Omental fat pad (tissue), 4 donors: Measurements from ENCODE around the gene KCNE1. TPM values are rescaled to one million over a fixed set of nuclear protein-coding genes. Genes with fewer than 3 reads are reported as not detected.
"Not testable (repeated sequence)": the region's sequence is repeated elsewhere in the genome, so short reads cannot be mapped to it uniquely, and the experiment has no call there.

Experiments
- ATAC-seq: fragments of 150-250 bp; one replicate; pipeline ENCODE4 v1.9.1; 2016; ENCODE audit warnings: mild to moderate bottlenecking, moderate library complexity; ENCODE audit not compliant: low FRiP score
- DNase-seq: peaks from one replicate; pipeline ENCODE4 v3.0.0-alpha.2; 2019; ENCODE audit warnings: low spot score
- total RNA-seq, 4 donors: library from RNA; depleted of rRNA; stranded (reverse); fragments of >200 nt; gene quantifications; one replicate each; pipeline ENCODE4 v1.1.0, GENCODE V29; 2016
- TF ChIP-seq, protein P1 (sequence below), 3 donors: fragments of 450-650 bp; IDR thresholded peaks; one replicate each; pipeline ENCODE4 v1.5.1; 2016 to 2017; ENCODE audit warnings: antibody characterized with exemption in 3 of 3, mild to moderate bottlenecking in 3 of 3, moderate library complexity in 2 of 3

Gene KCNE1
- total RNA-seq, 4 donors from 2014 or later: 3.2 to 14.8 (median 12.1) TPM

DNA sequence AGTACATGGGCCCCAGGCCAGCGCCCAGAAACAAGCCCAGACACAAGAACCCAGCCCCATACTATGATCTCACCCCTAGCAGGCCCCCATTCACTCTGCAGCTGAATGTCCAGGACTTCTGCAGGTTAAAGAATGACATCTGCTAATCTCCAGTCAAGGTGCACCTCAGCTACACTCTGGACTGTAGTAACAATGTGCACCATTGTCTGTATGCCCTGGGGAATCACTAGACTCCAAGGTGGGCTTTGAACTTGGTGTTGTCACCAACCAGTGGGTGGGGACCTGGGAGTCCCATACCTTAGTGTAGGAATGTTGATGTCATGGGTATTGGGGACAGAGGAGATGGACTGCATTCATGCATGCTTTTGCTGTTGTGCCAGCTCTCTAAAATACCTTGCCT is 10.3 kb downstream of the KCNE1 start:
- TF ChIP-seq, protein P1, sequence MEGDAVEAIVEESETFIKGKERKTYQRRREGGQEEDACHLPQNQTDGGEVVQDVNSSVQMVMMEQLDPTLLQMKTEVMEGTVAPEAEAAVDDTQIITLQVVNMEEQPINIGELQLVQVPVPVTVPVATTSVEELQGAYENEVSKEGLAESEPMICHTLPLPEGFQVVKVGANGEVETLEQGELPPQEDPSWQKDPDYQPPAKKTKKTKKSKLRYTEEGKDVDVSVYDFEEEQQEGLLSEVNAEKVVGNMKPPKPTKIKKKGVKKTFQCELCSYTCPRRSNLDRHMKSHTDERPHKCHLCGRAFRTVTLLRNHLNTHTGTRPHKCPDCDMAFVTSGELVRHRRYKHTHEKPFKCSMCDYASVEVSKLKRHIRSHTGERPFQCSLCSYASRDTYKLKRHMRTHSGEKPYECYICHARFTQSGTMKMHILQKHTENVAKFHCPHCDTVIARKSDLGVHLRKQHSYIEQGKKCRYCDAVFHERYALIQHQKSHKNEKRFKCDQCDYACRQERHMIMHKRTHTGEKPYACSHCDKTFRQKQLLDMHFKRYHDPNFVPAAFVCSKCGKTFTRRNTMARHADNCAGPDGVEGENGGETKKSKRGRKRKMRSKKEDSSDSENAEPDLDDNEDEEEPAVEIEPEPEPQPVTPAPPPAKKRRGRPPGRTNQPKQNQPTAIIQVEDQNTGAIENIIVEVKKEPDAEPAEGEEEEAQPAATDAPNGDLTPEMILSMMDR (IDR thresholded peaks at IDR 0.05): no peak
- DNase-seq: no peak
- ATAC-seq: no peak

DNA sequence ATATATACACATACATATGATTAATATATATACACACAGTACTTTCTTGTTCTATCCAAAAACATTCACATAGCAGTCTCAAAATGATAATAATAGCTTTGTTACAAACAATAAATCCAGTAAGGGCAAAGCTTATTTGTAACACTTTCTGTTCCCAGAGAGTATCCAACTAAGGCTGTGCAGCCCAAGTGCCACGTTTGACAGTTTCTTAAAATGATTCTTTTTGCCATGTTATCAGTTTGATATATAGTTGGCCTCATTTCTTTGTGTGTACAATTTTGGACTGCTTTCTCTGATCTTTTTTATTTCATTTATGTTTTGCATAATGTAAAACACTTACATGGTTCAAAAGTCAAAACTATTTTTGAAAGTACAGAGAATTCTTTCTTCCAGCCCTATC is 11.8 kb downstream of the KCNE1 start:
- TF ChIP-seq, protein P1 (IDR thresholded peaks at IDR 0.05): no peak
- DNase-seq (no peak), ATAC-seq (no peak)

- no peak for ATAC-seq
- DNase-seq: no peak
- TF ChIP-seq, protein P1 (IDR thresholded peaks at IDR 0.05): no peak
Measured at GRCh38 chr21:34499116-34499515, 12.9 kb downstream of the KCNE1 start.

- DNase-seq (no peak), ATAC-seq (no peak)
- TF ChIP-seq, protein P1 (IDR thresholded peaks at IDR 0.05): no peak
Measured at GRCh38 chr21:34498623-34499022, 13.4 kb downstream of the KCNE1 start.

DNA sequence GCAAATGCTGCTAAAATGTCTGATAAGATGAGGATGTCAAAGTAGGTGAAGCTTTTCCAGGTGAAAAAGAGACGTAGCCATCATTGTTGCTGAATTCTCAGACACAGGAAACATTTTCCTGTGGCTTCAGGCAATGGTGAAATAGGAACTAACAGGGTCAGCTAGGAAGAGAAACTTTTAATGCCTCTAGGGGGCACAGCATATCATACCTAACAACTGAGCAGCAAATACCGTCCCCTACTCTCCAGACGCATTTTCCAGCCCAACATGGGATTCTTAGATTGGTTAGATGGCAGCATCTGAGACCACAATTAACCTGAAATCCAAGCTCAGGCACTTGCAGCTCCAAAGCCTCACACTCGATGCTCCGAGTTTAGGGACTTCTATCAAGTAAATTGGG is 28.2 kb downstream of the KCNE1 start:
- DNase-seq, ATAC-seq: not testable (repeated sequence)

DNA sequence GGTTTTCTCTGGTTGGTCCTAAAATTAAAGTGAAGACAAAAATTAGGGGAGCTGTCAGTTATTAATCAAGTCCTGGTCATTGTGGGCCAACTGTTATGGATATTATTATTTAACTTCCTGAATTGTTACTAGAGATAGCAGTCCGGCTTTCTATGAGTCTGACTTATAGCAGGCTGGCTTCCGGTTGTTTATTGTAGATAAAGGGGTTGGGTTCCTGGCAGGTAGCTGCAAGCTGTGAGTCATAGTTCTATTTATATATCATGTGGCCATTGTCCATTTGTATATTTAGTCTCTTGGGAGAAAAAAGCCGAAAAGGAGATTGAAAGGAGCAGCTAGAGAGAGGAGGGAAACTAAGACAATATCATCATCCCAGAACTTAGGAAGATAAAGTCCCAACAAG is 28.6 kb downstream of the KCNE1 start:
- ATAC-seq, DNase-seq: not testable (repeated sequence)

DNA sequence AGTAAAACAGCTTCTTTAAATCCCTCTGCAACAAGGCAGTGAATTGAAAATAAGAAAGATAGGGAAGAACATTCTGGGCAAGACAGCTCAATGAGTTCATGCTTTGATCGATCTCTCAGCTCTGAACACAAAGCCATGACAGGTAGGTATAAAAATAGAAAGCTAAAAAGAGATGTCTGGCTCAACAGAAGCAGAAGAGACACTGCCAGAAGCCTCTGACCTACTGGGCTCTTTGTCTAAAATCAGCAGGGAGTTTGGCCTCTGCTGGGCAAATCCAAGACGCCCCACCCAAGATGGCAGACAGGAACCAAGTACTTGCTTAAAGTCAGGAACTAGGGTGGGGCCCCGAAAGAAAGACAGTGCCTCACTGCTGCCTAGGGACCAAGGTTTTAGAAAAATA is 44.7 kb downstream of the KCNE1 start:
- ATAC-seq, DNase-seq: not testable (repeated sequence)

DNA sequence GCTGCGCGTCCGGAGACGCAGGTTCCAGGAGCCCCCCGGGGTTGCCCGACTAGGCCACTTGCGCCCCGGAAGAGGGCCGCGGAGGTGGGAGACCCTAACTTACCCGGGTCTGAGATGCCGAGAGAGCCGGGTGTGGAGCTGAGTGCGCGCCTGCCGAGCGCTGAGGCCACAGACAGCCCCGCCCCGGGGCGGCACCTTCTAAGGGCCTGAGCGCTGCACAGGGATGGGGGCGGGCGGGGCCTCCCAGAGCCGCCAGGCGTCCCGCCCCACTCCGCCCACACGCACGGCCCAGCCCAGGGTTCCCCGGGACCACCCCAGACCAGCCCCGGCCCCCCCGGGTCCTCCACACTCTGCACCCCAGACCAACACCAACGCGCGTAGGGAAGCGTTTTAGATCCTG is 52.6 kb downstream of the KCNE1 start:
- DNase-seq, ATAC-seq: not testable (repeated sequence)

- ATAC-seq, DNase-seq: not testable (repeated sequence)
Measured at GRCh38 chr21:34458266-34458665, 53.7 kb downstream of the KCNE1 start.

DNA sequence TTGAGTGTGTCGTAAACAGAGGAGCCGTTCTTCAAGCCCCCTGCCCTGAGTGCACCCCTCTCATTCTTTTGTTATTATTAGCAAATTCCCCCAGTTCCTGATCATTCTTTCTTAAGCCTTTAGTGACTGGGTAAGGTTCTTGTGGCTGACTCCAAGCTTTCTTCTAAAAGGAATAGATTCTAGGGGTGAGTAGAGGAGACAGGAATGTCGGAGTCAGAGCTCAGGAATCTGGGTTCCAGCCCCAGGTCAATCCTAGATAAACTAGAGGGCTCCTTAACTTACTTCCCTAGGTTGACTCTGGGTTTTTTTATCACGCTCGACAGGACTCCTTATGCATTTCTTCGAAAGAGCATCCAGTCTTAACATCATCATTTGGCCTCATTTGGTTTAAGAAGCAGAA is 55.8 kb downstream of the KCNE1 start:
- not testable (repeated sequence) for ATAC-seq, DNase-seq

DNA sequence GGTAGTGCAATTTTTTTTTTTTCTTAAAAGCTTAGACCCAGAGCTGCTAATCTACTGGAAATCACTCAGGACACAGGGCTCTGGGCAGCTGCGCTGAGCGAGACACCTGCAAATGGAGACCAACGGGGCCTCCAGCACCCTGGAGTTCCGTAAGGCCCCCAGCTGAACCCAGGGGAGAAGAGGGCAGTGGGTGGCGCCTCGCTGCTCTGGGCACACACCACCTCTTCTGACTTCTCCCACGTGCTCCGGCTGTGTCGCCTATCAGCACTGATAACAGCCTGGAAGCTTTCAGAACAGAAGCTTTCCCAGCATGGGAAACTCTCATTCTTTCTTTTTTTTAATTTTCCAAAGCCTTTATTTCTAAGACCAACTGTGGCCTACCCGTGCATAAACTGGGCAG is 56.4 kb downstream of the KCNE1 start:
- not testable (repeated sequence) for DNase-seq, ATAC-seq

DNA sequence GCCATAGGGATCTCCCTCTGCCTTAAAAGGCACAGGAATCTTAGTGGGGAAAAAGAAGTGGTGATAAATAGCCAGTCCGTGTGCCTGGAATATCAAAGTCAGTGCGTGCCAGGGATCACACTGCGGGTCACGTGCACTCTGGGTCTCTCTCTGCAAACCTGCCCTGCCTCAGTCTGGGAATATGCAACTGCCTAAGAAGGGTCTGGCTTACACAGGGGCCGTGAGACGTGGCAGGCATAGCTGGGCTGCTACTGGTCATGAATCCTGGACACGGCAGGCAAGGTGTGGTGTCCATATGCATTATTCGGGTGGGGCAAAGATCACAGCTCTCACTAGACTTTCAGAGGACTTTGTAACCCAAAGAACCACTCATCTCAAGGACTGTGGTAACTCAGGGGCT is 65.0 kb downstream of the KCNE1 start:
- not testable (repeated sequence) for DNase-seq, ATAC-seq

- DNase-seq, ATAC-seq: not testable (repeated sequence)
Measured at GRCh38 chr21:34443486-34443885, 68.5 kb downstream of the KCNE1 start.

DNA sequence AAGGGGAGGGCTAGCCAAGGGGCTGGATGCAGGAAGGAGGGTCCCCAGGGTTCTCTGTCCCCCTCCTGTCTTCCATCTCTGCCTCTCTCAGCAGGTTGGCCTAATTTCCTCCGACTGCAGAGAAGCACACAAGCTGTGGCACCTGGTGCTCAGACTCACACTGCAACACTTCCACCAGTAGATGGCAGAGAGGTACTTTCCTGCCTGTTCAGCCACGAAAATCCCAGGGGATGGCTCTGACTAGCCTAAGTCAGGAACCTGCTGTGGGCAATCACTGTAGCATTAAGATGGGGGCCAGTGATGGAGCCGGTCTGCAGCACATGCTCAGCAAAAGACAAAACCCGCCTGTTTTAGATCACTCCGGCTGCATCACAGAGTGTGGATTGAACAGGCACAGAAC is 82.3 kb downstream of the KCNE1 start:
- not testable (repeated sequence) for DNase-seq, ATAC-seq

- not testable (repeated sequence) for DNase-seq, ATAC-seq
Measured at GRCh38 chr21:34428441-34428840, 83.6 kb downstream of the KCNE1 start.

DNA sequence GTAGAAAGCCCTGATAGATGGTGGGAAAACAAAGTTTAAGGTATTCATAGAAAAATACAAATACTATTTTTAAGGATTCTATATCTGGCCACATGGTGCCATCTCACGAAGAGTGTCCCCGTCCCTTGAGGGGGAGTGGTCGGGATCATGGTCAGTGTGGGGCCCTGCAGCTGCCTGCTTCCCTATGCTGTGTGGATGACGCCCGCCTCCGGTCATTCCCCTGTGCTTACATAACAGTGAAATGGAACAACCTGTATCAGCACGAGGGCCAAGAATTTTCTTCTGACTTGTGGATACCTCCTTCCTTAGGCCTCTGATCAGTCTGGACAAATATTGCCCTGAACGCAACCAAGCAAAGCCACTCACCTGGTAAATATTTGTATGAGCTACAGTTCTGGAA is 84.7 kb downstream of the KCNE1 start:
- not testable (repeated sequence) for ATAC-seq, DNase-seq
